Measurements from ENCODE around the gene EDAR. TPM values are rescaled to one million over a fixed set of nuclear protein-coding genes. Genes with fewer than 3 reads are reported as not detected.

The EDAR gene
- polyA plus RNA-seq, 3 donors: not detected

DNA sequence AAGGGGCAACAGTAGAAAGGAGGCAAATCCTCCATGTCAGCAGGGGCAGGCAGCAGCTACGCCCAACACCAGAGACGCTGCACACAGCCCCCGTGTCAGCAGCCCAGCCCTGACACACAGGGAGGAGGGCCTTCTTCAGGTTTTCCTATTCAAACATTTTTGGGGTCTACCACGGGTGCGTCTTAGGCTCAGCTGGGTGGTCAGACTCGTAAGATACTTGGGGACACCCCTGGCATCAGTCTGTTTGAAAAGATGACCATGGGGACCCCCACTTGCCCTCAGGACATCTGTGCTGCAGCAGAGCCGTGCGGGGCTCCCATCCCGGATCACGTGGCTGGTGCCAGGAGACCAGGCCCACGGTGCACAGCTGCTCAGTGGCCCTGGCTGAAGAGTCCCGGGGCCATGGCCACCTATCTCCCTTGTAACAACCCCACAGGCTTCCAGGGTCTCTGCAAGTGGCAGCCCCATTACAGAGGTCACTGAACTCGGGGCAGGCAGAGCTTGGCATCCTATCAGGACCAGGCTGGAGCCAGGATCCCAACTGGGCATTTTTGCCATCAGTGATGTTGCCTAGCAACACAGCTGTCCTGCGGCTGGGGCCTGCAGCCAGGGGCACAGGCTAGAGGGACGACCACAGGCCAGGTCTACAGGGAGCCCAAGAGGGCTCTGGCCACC is 82.5 kb downstream of the EDAR start:
- Histone ChIP-seq H3K79me2 (ENCODE audit: insufficient read depth, low read length) (no peaks in the 10 kb centered on the region), H4K20me1 (ENCODE audit: insufficient read depth, low read length) (no peaks in the 10 kb centered on the region), H3K27ac (ENCODE audit: low read depth in 1 of 2, low read length in 2 of 2) (no peak overlapping the region), H3K36me3 (replicated peaks in 1 of 2; ENCODE audit: control insufficient read depth in 1 of 2, insufficient read depth in 2 of 2, low read length in 2 of 2) (no peaks in the 10 kb centered on the region), H3K4me3 (replicated peaks in 1 of 3; ENCODE audit: low read depth in 2 of 3, low read length in 3 of 3) (no peak overlapping the region), H3K27me3 (ENCODE audit: control insufficient read depth in 2 of 2, insufficient read depth in 2 of 2, low read length in 2 of 2) (no peaks in the 10 kb centered on the region), H3K9me3 (replicated peaks in 1 of 2; ENCODE audit: control insufficient read depth in 1 of 2, insufficient read depth in 1 of 2, low read length in 2 of 2) (no peaks in the 10 kb centered on the region), H3K9ac (ENCODE audit: insufficient read depth, low read length, poor library complexity, severe bottlenecking) (no peak overlapping the region), H3K4me2 (replicated peaks; ENCODE audit: extremely low read depth, low read length, poor library complexity, severe bottlenecking) (no peak overlapping the region), H2AFZ (ENCODE audit: insufficient read depth, low read depth, low read length, poor library complexity, severe bottlenecking) (no peak overlapping the region), H3K4me1 (ENCODE audit: control insufficient read depth in 1 of 2, insufficient read depth in 2 of 2, low read length in 2 of 2) (no peaks in the 10 kb centered on the region)
- no peaks in the 10 kb centered on the region for H3K36me3 Mint-ChIP-seq
- WGBS (ENCODE audit: insufficient coverage): 91% methylated on average over 12 of the region's 15 CpGs
- peaks cover 0 to 3% (median 0%) of the 10 kb centered on the region in 7 donors for H3K9me3 Mint-ChIP-seq
- peaks cover 1 to 5% (median 2%) of the 10 kb centered on the region in 3 donors for H3K27me3 Mint-ChIP-seq (ENCODE audit: low read depth in 3 of 3)
- intact Hi-C loops (cut with micrococcal nuclease): no loop called here
- no peaks in the 10 kb centered on the region for H3K4me1 Mint-ChIP-seq
- TF ChIP-seq, protein P1, sequence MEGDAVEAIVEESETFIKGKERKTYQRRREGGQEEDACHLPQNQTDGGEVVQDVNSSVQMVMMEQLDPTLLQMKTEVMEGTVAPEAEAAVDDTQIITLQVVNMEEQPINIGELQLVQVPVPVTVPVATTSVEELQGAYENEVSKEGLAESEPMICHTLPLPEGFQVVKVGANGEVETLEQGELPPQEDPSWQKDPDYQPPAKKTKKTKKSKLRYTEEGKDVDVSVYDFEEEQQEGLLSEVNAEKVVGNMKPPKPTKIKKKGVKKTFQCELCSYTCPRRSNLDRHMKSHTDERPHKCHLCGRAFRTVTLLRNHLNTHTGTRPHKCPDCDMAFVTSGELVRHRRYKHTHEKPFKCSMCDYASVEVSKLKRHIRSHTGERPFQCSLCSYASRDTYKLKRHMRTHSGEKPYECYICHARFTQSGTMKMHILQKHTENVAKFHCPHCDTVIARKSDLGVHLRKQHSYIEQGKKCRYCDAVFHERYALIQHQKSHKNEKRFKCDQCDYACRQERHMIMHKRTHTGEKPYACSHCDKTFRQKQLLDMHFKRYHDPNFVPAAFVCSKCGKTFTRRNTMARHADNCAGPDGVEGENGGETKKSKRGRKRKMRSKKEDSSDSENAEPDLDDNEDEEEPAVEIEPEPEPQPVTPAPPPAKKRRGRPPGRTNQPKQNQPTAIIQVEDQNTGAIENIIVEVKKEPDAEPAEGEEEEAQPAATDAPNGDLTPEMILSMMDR (IDR thresholded peaks at IDR 0.05): no peak
- H3K27ac Mint-ChIP-seq: no peak overlapping the region
- H3K4me3 Mint-ChIP-seq: no peak overlapping the region
- no peak for DNase-seq

DNA sequence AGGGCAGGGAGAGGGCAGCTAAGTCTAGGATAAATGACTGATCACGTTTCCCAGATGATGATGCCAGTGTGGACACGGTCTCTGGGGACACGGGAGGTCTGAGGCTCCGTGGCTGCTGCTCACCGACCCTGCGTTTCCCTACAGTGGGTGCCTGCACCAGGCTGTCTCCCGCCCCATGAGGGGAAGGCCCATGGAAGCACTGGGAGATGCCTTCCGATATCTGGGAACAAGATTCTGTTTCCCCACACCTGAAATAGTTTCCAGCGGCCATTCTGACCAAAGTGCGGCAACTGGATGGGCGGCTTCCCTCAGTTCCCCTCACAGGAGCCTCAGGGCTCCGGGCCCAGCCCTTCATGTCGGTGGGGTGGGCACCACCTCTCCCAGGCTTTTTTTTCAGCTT is 83.1 kb downstream of the EDAR start:
- H3K27ac ChIP-seq (ENCODE audit: low read depth in 1 of 2, low read length in 2 of 2): no peak overlapping the region
- H3K4me1 ChIP-seq (ENCODE audit: control insufficient read depth in 1 of 2, insufficient read depth in 2 of 2, low read length in 2 of 2): no peaks in the 10 kb centered on the region
- DNase-seq: no peak
- no peak overlapping the region for H2AFZ ChIP-seq (ENCODE audit: insufficient read depth, low read depth, low read length, poor library complexity, severe bottlenecking)
- no peaks in the 10 kb centered on the region for H3K79me2 ChIP-seq (ENCODE audit: insufficient read depth, low read length)
- no peak overlapping the region for H3K9ac ChIP-seq (ENCODE audit: insufficient read depth, low read length, poor library complexity, severe bottlenecking)
- no peaks in the 10 kb centered on the region for H3K9me3 ChIP-seq (replicated peaks in 1 of 2; ENCODE audit: control insufficient read depth in 1 of 2, insufficient read depth in 1 of 2, low read length in 2 of 2)
- H3K27ac Mint-ChIP-seq: no peak overlapping the region
- H3K36me3 ChIP-seq (replicated peaks in 1 of 2; ENCODE audit: control insufficient read depth in 1 of 2, insufficient read depth in 2 of 2, low read length in 2 of 2): no peaks in the 10 kb centered on the region
- 87% methylated on average over 13 of the region's 13 CpGs for WGBS (ENCODE audit: insufficient coverage)
- H3K27me3 ChIP-seq (ENCODE audit: control insufficient read depth in 2 of 2, insufficient read depth in 2 of 2, low read length in 2 of 2): no peaks in the 10 kb centered on the region
- H3K4me2 ChIP-seq (replicated peaks; ENCODE audit: extremely low read depth, low read length, poor library complexity, severe bottlenecking): no peak overlapping the region
- H3K4me3 ChIP-seq (replicated peaks in 1 of 3; ENCODE audit: low read depth in 2 of 3, low read length in 3 of 3): no peak overlapping the region
- H3K4me1 Mint-ChIP-seq: no peaks in the 10 kb centered on the region
- H4K20me1 ChIP-seq (ENCODE audit: insufficient read depth, low read length): no peaks in the 10 kb centered on the region
- H3K27me3 Mint-ChIP-seq (ENCODE audit: low read depth in 3 of 3): peaks cover 2 to 5% (median 2%) of the 10 kb centered on the region in 3 donors
- peaks cover 0 to 4% (median 1%) of the 10 kb centered on the region in 7 donors for H3K9me3 Mint-ChIP-seq
- intact Hi-C loops (cut with micrococcal nuclease): no loop called here
- TF ChIP-seq, protein P1 (IDR thresholded peaks at IDR 0.05): no peak
- H3K36me3 Mint-ChIP-seq: no peaks in the 10 kb centered on the region
- H3K4me3 Mint-ChIP-seq: no peak overlapping the region
